HG03521 (cell line): ENCODE data around the gene RNF212.

Experiments used
- ATAC-seq: cut with Tn5 transposase; IDR thresholded peaks from one replicate; pipeline ENCODE4 v1.9.1; 2021; ENCODE audit warnings: mild to moderate bottlenecking, moderate library complexity; ENCODE audit not compliant: unreplicated experiment

RNF212 gene

DNA sequence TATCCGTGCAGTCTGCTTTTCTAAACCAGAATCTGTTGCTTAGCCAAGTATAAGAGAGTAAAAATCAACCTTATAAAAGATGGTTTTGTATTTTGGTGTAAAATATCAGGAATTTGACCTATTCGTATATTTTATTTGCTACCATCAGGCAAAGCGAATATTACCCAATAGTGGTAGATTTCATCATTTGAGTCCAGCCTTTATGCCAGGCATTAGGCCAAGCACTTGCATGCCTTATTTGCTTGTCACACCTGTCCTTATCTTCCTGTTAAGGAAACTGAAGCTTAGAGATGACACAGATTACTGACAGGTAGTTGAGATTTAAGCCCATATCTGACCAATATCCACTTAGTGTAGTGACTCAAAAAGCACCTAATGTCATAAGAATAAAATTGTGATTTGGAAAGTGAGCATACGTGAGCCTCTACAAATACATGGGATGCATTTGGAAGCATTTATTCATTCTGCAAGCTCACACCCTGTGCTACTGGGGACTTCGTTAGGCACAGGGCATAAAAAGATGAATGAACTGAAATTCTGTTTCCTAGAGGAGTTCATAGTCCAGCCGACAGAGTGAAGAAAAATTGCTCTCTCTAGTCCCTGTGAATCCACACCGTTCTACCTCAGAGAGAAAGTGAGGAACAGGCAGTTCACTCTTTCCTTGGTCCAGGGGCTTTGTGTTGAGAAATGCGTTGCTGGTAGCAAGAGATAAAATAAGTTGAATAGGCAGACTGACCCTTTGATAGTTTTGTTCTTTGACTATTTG, 2.3 kb upstream of the RNF212 start:
- no peak for ATAC-seq

DNA sequence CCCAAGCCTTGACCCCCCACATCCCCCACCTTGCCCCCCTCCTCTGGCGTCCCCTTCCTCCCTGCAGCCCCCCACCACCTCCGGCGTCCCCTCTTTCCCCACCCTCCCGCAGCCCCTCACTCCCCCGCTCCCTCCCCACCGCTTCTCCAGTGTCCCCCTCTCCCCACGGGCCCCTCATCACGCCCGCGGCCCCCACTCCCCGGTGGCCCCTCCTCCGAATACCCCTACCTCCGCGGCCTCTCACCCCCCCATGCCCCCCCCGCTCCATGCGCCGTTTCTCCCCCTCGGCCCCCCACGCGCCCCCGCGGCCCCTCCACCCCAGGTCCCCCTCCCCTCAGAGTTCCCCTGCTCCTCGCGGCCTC, 562 bp downstream of the RNF212 start:
- ATAC-seq: no peak

- no peak for ATAC-seq
Observed at GRCh38 chr4:1112174-1112820, 1.1 kb downstream of the RNF212 start.

DNA sequence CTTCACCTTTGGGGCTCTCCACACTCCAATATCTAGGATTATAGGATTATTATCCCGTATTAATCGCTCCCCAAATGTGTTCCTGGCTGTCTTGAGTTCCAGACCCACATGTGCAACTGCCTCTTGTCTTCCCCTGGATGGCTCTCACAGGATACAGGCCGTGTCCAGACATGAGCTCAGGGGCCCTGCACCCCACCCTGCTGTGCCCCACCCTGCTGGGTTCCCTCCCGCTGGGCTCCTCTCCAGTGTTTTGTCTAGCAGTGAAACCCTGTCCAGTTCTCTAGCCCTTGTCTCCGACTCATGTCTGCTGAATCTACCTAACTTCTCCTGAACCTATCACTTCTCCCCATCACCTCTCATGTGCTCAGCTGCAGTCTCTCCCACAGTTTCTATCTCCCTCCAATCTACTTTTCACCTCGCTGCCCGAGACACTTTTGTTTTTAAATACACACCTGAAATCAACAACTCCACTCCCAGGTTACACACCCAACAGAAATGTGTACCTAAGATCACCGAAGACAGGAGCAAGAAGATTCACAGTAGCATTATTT, 2.0 kb downstream of the RNF212 start:
- ATAC-seq: no peak

DNA sequence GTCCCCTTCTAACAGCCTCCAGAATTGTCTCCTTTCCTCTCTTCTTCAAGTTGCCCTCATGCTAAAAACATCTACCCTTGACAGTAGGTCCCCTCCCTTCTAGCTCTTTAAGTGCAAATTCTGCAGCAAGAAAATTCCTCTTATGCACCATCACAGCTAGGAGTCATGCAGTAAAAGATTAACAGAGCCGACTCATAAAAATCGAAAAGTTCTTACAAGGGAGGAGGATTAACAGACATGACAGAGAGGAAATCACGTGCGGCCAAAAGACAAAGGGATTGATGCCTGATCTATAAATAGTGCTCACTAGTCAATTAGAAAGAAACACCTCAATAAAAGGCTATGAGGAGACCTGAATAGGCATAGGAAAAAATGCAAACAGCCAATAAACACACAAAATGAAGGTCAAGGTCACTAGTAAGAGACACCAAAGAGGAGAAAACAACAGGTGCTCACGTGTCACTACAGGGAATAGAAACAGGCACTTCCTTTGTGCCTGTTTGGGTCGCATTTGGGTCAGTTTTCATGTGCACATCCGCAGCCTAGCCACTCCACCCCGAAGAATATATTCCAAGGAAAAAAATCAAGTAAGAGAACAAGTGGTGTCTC, 3.4 kb downstream of the RNF212 start:
- no peak for ATAC-seq

DNA sequence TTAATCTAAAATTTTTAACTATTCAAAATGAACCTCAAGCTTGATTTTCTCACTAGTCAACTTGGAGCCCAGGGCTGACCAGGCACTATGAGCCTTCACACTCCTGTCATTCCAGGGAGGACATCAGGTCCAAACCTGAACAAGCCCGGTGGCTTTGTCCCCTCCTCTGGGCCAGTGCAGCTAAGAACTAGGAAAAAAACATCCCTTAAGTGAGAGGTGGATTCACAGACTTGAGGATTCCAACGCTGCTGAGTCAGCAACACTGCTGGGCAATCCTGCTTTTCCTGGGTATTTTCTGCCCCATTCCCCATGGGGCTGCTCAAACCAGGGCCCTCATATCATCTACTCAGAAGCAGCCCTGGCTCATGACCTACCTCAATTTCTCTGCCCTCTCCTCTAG, 4.0 kb downstream of the RNF212 start:
- no peak for ATAC-seq

GRCh38 chr4:1105662-1106061, 7.7 kb downstream of the RNF212 start:
- ATAC-seq: no peak

GRCh38 chr4:1105067-1105466, 8.3 kb downstream of the RNF212 start:
- ATAC-seq: no peak

GRCh38 chr4:1104647-1105046, 8.7 kb downstream of the RNF212 start:
- ATAC-seq: no peak

DNA sequence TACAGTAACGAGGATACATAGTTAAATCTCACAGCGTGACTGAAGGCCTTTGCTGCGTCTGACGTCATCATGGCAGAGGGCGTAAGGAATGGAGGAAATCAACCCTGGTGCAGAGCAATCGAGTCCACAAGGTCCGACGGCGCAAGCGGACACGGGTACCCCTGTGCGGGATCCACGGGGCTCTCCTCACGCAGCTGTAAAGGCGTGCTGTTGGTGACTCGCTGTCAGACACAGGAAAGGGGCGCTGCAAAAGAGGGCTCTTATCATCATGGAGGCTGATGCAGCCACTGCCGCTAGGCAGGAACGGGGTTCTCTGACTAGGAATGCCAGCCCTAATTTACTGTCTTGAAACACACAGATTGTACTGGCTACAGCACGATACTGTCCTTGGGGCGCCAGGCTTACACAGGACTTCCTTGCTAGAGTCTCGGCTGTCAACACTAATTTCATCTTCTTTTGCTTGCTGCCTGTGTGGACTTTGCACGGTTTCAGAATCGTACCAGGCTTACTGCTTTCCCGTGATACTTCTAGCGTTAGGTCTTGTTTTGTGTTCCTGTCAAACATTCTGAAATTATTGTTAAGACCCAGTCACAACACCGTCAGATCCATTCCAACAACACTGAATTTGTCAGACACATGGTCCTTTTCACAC, 13.6 kb downstream of the RNF212 start:
- no peak for ATAC-seq

DNA sequence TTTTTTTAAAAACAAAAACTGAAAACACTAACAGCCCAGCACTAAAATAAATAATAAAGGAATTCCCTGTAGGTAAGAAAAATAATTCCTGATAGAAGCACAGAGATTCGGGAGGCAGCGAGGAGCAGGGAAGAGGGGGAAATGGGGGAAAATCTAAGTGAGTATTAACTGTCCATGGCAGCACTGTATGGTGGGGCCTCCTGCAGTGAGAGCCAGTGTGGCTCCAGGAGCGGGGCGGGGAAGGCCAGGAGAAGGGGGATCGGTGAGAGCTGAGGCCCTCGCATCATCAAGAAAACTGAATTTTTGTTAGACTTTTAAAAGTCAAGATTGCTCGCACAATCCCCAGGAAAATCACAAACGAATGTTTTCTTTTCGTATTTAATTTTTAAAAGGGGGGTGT, 14.1 kb downstream of the RNF212 start:
- no peak for ATAC-seq

GRCh38 chr4:1098311-1098925, 14.9 kb downstream of the RNF212 start:
- no peak for ATAC-seq

GRCh38 chr4:1097553-1097952, 15.8 kb downstream of the RNF212 start:
- ATAC-seq: no peak

DNA sequence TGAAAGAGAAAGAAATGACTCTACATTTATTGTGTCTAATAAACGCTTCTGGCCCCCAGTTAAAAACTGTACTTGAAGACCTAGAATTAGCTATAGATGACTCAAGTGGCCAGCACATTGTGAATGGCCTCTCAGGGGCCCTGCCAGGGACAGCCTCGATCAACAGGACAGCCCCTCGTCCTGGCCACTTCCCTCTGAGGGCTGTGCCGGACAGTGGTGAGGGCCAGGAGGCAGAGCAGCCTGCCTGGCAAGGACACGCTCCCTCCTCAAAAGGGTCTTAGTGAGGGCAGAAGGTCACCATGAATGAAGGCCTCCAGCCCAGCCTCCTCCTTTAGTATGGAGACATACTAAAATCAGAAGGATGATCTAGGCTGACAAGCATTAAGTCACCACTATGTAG, 16.5 kb downstream of the RNF212 start:
- no peak for ATAC-seq

DNA sequence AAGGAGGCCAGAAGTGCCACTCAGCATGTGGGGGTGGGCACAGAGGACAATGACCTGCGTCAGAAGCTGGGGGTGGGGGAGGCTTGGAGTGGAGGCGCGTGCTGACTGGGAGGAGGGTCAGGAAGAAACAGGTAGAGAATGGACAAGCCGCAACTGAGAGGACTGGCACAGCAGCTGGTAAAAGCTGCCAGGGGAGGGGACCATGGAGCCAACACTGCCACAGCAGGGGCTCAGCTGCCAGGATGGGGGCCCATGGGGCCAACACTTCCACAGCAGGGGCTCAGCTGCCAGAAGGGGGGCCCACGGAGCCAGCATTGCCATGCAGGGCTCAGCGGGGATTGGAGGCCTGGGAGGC, 19.1 kb downstream of the RNF212 start:
- no peak for ATAC-seq

- no peak for ATAC-seq
Observed at GRCh38 chr4:1093391-1094335, 19.7 kb downstream of the RNF212 start.

GRCh38 chr4:1092983-1093361, 20.4 kb downstream of the RNF212 start:
- no peak for ATAC-seq

- ATAC-seq: no peak
Observed at GRCh38 chr4:1092026-1092982, 21.1 kb downstream of the RNF212 start.

GRCh38 chr4:1091561-1091995, 21.8 kb downstream of the RNF212 start:
- no peak for ATAC-seq
